HEK293T (cell line): Measurements from ENCODE around the gene AIRE.

ENCODE experiments used
- FOXK2 ChIP-seq: fragments of 450-650 bp; IDR thresholded peaks from 2 replicates; pipeline ENCODE4 v1.6.1; 2016; ENCODE audit warnings: mild to moderate bottlenecking
- LEF1 ChIP-seq: fragments of 450-650 bp; IDR thresholded peaks from 2 replicates; pipeline ENCODE4 v1.6.1; 2017; ENCODE audit warnings: mild to moderate bottlenecking, borderline replicate concordance
- SUZ12 ChIP-seq: fragments of 450-650 bp; IDR thresholded peaks from 2 replicates; pipeline ENCODE4 v1.6.1; 2016; ENCODE audit warnings: mild to moderate bottlenecking
- ZNF384 ChIP-seq: fragments of 450-650 bp; IDR thresholded peaks from 2 replicates; pipeline ENCODE4 v1.6.1; 2016

GRCh38 chr21:44329971-44330681 is 44.5 kb downstream of the AIRE start:
- TF ChIP-seq SUZ12 (no peak), ZNF384 (no peak), FOXK2 (no peak), LEF1 (no peak)
